OCI-LY1 (cell line): ENCODE results near the gene IQCK.

ENCODE experiments used
- EZH2 ChIP-seq: fragments of 200-600 bp; sonication (generic), shearing (Covaris generic); IDR thresholded peaks from 2 replicates; pipeline ENCODE4 v1.8.0; 2017; ENCODE audit warnings: borderline replicate concordance, mixed run types, mild to moderate bottlenecking, antibody characterized with exemption, low read length, moderate library complexity, mixed read lengths
- TF ChIP-seq, protein P1 (sequence below): fragments of 200-600 bp; sonication (generic), shearing (Covaris generic); IDR thresholded peaks from 2 replicates; pipeline ENCODE4 v1.5.1; 2017; ENCODE audit warnings: mild to moderate bottlenecking, antibody characterized with exemption, low read length, moderate library complexity, mixed read lengths

- TF ChIP-seq, protein P1, sequence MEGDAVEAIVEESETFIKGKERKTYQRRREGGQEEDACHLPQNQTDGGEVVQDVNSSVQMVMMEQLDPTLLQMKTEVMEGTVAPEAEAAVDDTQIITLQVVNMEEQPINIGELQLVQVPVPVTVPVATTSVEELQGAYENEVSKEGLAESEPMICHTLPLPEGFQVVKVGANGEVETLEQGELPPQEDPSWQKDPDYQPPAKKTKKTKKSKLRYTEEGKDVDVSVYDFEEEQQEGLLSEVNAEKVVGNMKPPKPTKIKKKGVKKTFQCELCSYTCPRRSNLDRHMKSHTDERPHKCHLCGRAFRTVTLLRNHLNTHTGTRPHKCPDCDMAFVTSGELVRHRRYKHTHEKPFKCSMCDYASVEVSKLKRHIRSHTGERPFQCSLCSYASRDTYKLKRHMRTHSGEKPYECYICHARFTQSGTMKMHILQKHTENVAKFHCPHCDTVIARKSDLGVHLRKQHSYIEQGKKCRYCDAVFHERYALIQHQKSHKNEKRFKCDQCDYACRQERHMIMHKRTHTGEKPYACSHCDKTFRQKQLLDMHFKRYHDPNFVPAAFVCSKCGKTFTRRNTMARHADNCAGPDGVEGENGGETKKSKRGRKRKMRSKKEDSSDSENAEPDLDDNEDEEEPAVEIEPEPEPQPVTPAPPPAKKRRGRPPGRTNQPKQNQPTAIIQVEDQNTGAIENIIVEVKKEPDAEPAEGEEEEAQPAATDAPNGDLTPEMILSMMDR: no peak
- TF ChIP-seq EZH2: no peak
These were observed 20.2 kb upstream of the IQCK start for GRCh38 chr16:19697756-19698318.
